Measurements from ENCODE around the gene TCF15.
"Not testable (repeated sequence)": the region's sequence is repeated elsewhere in the genome, so short reads cannot be mapped to it uniquely, and the experiment has no call there.

The TCF15 gene

GRCh38 chr20:588476-588875 lies 21.6 kb downstream of the TCF15 start:
- Histone ChIP-seq H3K9me3 (ENCODE audit: insufficient read depth, low read length, severe bottlenecking) (no peaks in the 10 kb centered on the region), H2AFZ (ENCODE audit: low read depth, low read length) (no peak overlapping the region), H3K27me3 (ENCODE audit: insufficient read depth, low read length, poor library complexity) (peaks cover 6% of the 10 kb centered on the region), H3K4me2 (ENCODE audit: insufficient read depth, low read length) (no peak overlapping the region), H3K27ac (ENCODE audit: low read length) (no peak overlapping the region), H3K4me1 (ENCODE audit: insufficient read depth, low read length) (no peaks in the 10 kb centered on the region), H3K4me3 (ENCODE audit: low read depth in 1 of 2, low read length in 2 of 2) (no peak overlapping the region), H3K9ac (ENCODE audit: low read depth, low read length) (no peak overlapping the region), H3K79me2 (ENCODE audit: insufficient read depth, low read length) (no peaks in the 10 kb centered on the region), H4K20me1 (ENCODE audit: insufficient read depth, low read length) (no peaks in the 10 kb centered on the region), H3K36me3 (ENCODE audit: insufficient read depth, low read length) (no peaks in the 10 kb centered on the region)
- no peak for TF ChIP-seq EZH2 (IDR thresholded peaks at IDR 0.05; ENCODE audit: borderline replicate concordance, low read depth, low read length, severe bottlenecking)
- no peak for TF ChIP-seq CTCF (IDR thresholded peaks at IDR 0.05; ENCODE audit: borderline replicate concordance, extremely low read depth, low read length, poor library complexity, severe bottlenecking)
- ATAC-seq (ENCODE audit: insufficient read depth, low read depth) = no peak
- DNase-seq = no peak

- Histone ChIP-seq H3K9ac (ENCODE audit: low read depth, low read length) (no peak overlapping the region), H3K36me3 (ENCODE audit: insufficient read depth, low read length) (no peaks in the 10 kb centered on the region), H3K9me3 (ENCODE audit: insufficient read depth, low read length, severe bottlenecking) (no peaks in the 10 kb centered on the region), H2AFZ (ENCODE audit: low read depth, low read length) (no peak overlapping the region), H3K27me3 (ENCODE audit: insufficient read depth, low read length, poor library complexity) (peaks cover 6% of the 10 kb centered on the region), H3K4me1 (ENCODE audit: insufficient read depth, low read length) (no peaks in the 10 kb centered on the region), H4K20me1 (ENCODE audit: insufficient read depth, low read length) (no peaks in the 10 kb centered on the region), H3K79me2 (ENCODE audit: insufficient read depth, low read length) (no peaks in the 10 kb centered on the region), H3K4me2 (ENCODE audit: insufficient read depth, low read length) (no peak overlapping the region), H3K27ac (ENCODE audit: low read length) (no peak overlapping the region), H3K4me3 (ENCODE audit: low read depth in 1 of 2, low read length in 2 of 2) (no peak overlapping the region)
- ATAC-seq (ENCODE audit: insufficient read depth, low read depth) = no peak
- TF ChIP-seq CTCF (IDR thresholded peaks at IDR 0.05; ENCODE audit: borderline replicate concordance, extremely low read depth, low read length, poor library complexity, severe bottlenecking) (no peak), EZH2 (IDR thresholded peaks at IDR 0.05; ENCODE audit: borderline replicate concordance, low read depth, low read length, severe bottlenecking) (no peak)
- no peak for DNase-seq
Measured at GRCh38 chr20:584971-585301, 25.2 kb downstream of the TCF15 start.

- no peaks in the 10 kb centered on the region for H3K9me3 ChIP-seq (ENCODE audit: insufficient read depth, low read length, severe bottlenecking)
- DNase-seq (no peak), ATAC-seq (ENCODE audit: insufficient read depth, low read depth) (peak; percentile 60; the same call in 2 of the 3 replicates)
- H3K27me3 ChIP-seq (ENCODE audit: insufficient read depth, low read length, poor library complexity) = peaks cover 6% of the 10 kb centered on the region
- H2AFZ ChIP-seq (ENCODE audit: low read depth, low read length) = no peak overlapping the region
- no peaks in the 10 kb centered on the region for H3K4me1 ChIP-seq (ENCODE audit: insufficient read depth, low read length)
- H3K36me3 ChIP-seq (ENCODE audit: insufficient read depth, low read length) = no peaks in the 10 kb centered on the region
- no peak overlapping the region for H3K27ac ChIP-seq (ENCODE audit: low read length)
- TF ChIP-seq EZH2 (IDR thresholded peaks at IDR 0.05; ENCODE audit: borderline replicate concordance, low read depth, low read length, severe bottlenecking) = no peak
- no peak overlapping the region for H3K9ac ChIP-seq (ENCODE audit: low read depth, low read length)
- H4K20me1 ChIP-seq (ENCODE audit: insufficient read depth, low read length) = no peaks in the 10 kb centered on the region
- no peak overlapping the region for H3K4me2 ChIP-seq (ENCODE audit: insufficient read depth, low read length)
- H3K79me2 ChIP-seq (ENCODE audit: insufficient read depth, low read length) = no peaks in the 10 kb centered on the region
- no peak overlapping the region for H3K4me3 ChIP-seq (ENCODE audit: low read depth in 1 of 2, low read length in 2 of 2)
Measured at GRCh38 chr20:584161-584970, 25.7 kb downstream of the TCF15 start.

GRCh38 chr20:582204-582603 lies 27.9 kb downstream of the TCF15 start:
- Histone ChIP-seq H3K27me3 (ENCODE audit: insufficient read depth, low read length, poor library complexity) (peaks cover 6% of the 10 kb centered on the region), H3K79me2 (ENCODE audit: insufficient read depth, low read length) (no peaks in the 10 kb centered on the region), H3K9me3 (ENCODE audit: insufficient read depth, low read length, severe bottlenecking) (no peaks in the 10 kb centered on the region), H2AFZ (ENCODE audit: low read depth, low read length) (no peak overlapping the region), H4K20me1 (ENCODE audit: insufficient read depth, low read length) (no peaks in the 10 kb centered on the region), H3K27ac (ENCODE audit: low read length) (no peak overlapping the region), H3K4me2 (ENCODE audit: insufficient read depth, low read length) (no peak overlapping the region), H3K9ac (ENCODE audit: low read depth, low read length) (no peak overlapping the region), H3K4me1 (ENCODE audit: insufficient read depth, low read length) (no peaks in the 10 kb centered on the region), H3K4me3 (ENCODE audit: low read depth in 1 of 2, low read length in 2 of 2) (no peak overlapping the region), H3K36me3 (ENCODE audit: insufficient read depth, low read length) (no peaks in the 10 kb centered on the region)
- no peak for ATAC-seq (ENCODE audit: insufficient read depth, low read depth)
- TF ChIP-seq CTCF (IDR thresholded peaks at IDR 0.05; ENCODE audit: borderline replicate concordance, extremely low read depth, low read length, poor library complexity, severe bottlenecking) (no peak), EZH2 (IDR thresholded peaks at IDR 0.05; ENCODE audit: borderline replicate concordance, low read depth, low read length, severe bottlenecking) (no peak)
- DNase-seq = no peak

- H3K27ac ChIP-seq (ENCODE audit: low read length); H4K20me1 ChIP-seq (ENCODE audit: insufficient read depth, low read length); H3K4me2 ChIP-seq (ENCODE audit: insufficient read depth, low read length); DNase-seq; H3K79me2 ChIP-seq (ENCODE audit: insufficient read depth, low read length); H3K4me3 ChIP-seq (ENCODE audit: low read depth in 1 of 2, low read length in 2 of 2); H3K9ac ChIP-seq (ENCODE audit: low read depth, low read length); ATAC-seq (ENCODE audit: insufficient read depth, low read depth); H3K4me1 ChIP-seq (ENCODE audit: insufficient read depth, low read length); H3K27me3 ChIP-seq (ENCODE audit: insufficient read depth, low read length, poor library complexity); H2AFZ ChIP-seq (ENCODE audit: low read depth, low read length); H3K36me3 ChIP-seq (ENCODE audit: insufficient read depth, low read length); H3K9me3 ChIP-seq (ENCODE audit: insufficient read depth, low read length, severe bottlenecking): not testable (repeated sequence)
Measured at GRCh38 chr20:578940-579690, 31.0 kb downstream of the TCF15 start.

Measured in DND-41 (cell line).